Esophagus squamous epithelium (tissue), 5 donors: ENCODE data around the gene SLC51A. TPM values are rescaled to one million over a fixed set of nuclear protein-coding genes. Genes with fewer than 3 reads are reported as not detected.
"Not testable (repeated sequence)": the region's sequence is repeated elsewhere in the genome, so short reads cannot be mapped to it uniquely, and the experiment has no call there.

Source experiments
- DNase-seq: peaks from one replicate; lab custom pipeline; 2025; lab: John Stamatoyannopoulos, UW
- H3K27ac ChIP-seq, 4 donors: fragments of 200-600 bp; sonication (generic); one replicate each; pipeline ENCODE4 v1.5.1; 2016 to 2019; ENCODE audit warnings: mild to moderate bottlenecking in 1 of 4
- H3K27me3 ChIP-seq, 4 donors: fragments of 200-600 bp; sonication (generic); 1 replicate in 3 of 4; 2 replicates in 1 of 4; pipeline versions ENCODE4 v1.5.1 to v1.6.0; 2017 to 2021; ENCODE audit warnings: antibody characterized with exemption in 1 of 4
- H3K36me3 ChIP-seq, 3 donors: fragments of 200-600 bp; sonication (generic); one replicate each; pipeline ENCODE4 v1.5.1; 2016 to 2019
- H3K4me1 ChIP-seq, 3 donors: fragments of 200-600 bp; sonication (generic); one replicate each; pipeline ENCODE4 v1.5.1; 2017 to 2019
- H3K4me3 ChIP-seq, 4 donors: fragments of 200-600 bp; sonication (generic); 1 replicate in 3 of 4; 2 replicates in 1 of 4; pipeline ENCODE4 v1.5.1; 2016 to 2019; ENCODE audit warnings: mild to moderate bottlenecking in 2 of 4, moderate library complexity in 1 of 4
- H3K9me3 ChIP-seq, 3 donors: fragments of 200-600 bp; sonication (generic); one replicate each; pipeline ENCODE4 v1.5.1; 2016 to 2019
- POLR2A ChIP-seq, 4 donors: fragments of 450-650 bp; IDR thresholded peaks; one replicate each; pipeline ENCODE4 v1.6.1; 2017; ENCODE audit warnings: antibody characterized with exemption in 4 of 4, mild to moderate bottlenecking in 4 of 4, moderate library complexity in 3 of 4
- WGBS, 2 donors: methylation state at CpG; one replicate each; pipeline ENCODE4 v1.1.5; 2018; 5-methylcytosine and 5-hydroxymethylcytosine counted together
- intact Hi-C: fragments of 100-400 bp; cut with DNase I; formaldehyde crosslinking; loops from one replicate; pipeline ENCODE4 v1.15.0; 2022
- total RNA-seq, 4 donors: library from RNA; depleted of rRNA; stranded (reverse); fragments of >200 nt; gene quantifications; one replicate each; pipeline ENCODE4 v1.1.0, GENCODE V29; 2016
- TF ChIP-seq, protein P1 (sequence below), 6 experiments: fragments of 450-650 bp in 4 of 6; fragments of 200-600 bp in 2 of 6; sonication (generic) in 2 of 6; IDR thresholded peaks; one replicate each; pipeline ENCODE4 v1.5.1; 2016 to 2019; ENCODE audit warnings: antibody characterized with exemption in 6 of 6, mild to moderate bottlenecking in 4 of 6, moderate library complexity in 4 of 6
- donor health status: DM: yes; HTN: yes; CAD: no.

Gene SLC51A
- total RNA-seq, 4 donors from 2014 or later: 1.1 TPM; not detected in 3

DNA sequence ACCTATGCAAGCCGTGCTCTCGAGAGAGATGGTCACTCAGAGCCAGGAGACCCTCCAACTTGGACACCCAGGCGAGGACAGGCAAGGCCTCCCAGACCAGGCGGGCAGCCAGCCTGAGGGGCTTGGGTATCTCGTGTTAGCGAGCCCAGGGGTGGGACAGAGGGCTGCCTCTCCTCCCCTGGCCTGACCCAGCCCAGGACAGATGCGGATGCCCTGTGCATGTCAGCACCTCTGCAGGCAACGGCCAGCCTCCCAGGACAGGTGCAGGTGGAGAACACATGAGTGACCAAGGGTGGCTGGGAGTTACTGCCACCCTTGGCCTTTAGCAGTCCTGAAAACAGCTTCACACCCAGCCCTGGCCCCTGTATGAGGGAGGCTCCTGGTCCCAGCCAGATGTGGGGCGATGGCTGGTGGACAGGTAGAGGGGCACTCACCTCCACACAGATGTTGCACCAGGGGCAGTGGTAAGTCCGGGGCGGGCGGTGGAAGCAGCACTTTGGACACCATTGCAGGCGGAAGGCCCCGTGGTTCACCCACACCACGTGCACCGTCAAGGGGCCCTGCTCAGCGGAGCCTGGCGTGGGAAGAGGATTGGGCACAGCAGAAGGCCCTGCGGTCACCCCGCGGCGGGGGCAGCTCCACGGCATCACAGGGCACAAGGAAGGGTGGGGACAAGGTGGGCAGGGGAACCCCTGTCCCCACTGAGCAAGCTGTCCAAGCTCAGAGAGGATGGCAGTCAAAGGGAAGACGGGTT lies 7.2 kb upstream of the SLC51A start:
- intact Hi-C loops: no loop called here
- no peak for TF ChIP-seq POLR2A (IDR thresholded peaks at IDR 0.05)
- TF ChIP-seq, protein P1, sequence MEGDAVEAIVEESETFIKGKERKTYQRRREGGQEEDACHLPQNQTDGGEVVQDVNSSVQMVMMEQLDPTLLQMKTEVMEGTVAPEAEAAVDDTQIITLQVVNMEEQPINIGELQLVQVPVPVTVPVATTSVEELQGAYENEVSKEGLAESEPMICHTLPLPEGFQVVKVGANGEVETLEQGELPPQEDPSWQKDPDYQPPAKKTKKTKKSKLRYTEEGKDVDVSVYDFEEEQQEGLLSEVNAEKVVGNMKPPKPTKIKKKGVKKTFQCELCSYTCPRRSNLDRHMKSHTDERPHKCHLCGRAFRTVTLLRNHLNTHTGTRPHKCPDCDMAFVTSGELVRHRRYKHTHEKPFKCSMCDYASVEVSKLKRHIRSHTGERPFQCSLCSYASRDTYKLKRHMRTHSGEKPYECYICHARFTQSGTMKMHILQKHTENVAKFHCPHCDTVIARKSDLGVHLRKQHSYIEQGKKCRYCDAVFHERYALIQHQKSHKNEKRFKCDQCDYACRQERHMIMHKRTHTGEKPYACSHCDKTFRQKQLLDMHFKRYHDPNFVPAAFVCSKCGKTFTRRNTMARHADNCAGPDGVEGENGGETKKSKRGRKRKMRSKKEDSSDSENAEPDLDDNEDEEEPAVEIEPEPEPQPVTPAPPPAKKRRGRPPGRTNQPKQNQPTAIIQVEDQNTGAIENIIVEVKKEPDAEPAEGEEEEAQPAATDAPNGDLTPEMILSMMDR (IDR thresholded peaks at IDR 0.05): no peak
- 76 to 92% methylated on average over 8 to 13 of the region's 24 CpGs for WGBS, 2 donors
- Histone ChIP-seq H3K4me1 (peaks cover 0 to 15% (median 3%) of the 10 kb centered on the region in 3 donors), H3K27ac (no peak overlapping the region), H3K27me3 (peaks cover 0 to 7% (median 0%) of the 10 kb centered on the region in 4 donors), H3K36me3 (no peaks in the 10 kb centered on the region), H3K9me3 (no peaks in the 10 kb centered on the region), H3K4me3 (no peak overlapping the region)
- DNase-seq: no peak

DNA sequence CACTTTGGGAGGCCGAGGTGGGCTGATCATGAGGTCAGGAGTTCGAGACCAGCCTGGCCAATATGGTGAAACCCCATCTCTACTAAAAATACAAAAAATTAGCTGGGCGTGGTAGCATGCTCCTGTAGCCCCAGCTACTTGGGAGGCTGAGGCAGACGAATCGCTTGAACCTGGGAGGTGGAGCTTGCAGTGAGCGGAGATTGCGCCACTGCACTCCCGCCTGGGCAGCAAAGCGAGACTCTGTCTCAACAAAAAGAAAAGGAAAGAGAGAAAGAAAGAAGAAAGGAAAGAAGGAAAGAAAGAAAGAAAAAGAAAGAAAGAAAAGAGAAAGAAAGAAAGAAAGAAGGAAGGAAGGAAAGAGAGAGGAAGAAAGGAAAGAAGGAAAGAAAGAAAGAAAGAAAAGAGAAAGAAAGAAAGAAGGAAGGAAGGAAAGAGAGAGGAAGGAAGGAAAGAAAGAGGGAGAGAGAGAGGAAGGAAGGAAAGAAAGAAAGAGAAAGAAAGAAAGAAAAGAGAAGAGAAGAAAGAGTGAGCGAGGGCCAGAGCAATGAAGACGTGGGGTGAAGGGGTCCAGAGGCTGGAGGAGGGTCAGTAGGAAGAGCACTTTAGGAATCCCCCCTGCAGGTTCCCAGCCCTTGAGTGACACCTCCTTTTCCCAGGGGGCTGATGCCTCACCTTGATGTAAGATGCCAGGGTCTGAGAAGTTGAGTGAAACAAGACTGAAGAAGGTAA lies 6.2 kb upstream of the SLC51A start:
- DNase-seq, H3K9me3 ChIP-seq, H3K36me3 ChIP-seq, H3K4me3 ChIP-seq, intact Hi-C loops, H3K27ac ChIP-seq: not testable (repeated sequence)
- Histone ChIP-seq H3K4me1 (peaks cover 0 to 15% (median 3%) of the 10 kb centered on the region in 3 donors), H3K27me3 (peaks cover 0 to 14% (median 0%) of the 10 kb centered on the region in 4 donors)
- WGBS, 2 donors: 83 to 97% methylated on average over 2 to 11 of the region's 11 CpGs

- H3K4me3 ChIP-seq: no peak within 1 kb of the TSS
- DNase-seq: no peak
- 70 to 79% methylated on average over 8 to 12 of the region's 23 CpGs for WGBS, 2 donors
- intact Hi-C loops: no loop called here
- no peak within 1 kb of the TSS for H3K27ac ChIP-seq
- H3K4me1 ChIP-seq: peaks cover 0 to 17% (median 3%) of the 10 kb centered on the region in 3 donors
- no peaks in the 10 kb centered on the region for H3K36me3 ChIP-seq
- TF ChIP-seq, protein P1 (IDR thresholded peaks at IDR 0.05): no peak
- no peak for TF ChIP-seq POLR2A (IDR thresholded peaks at IDR 0.05)
- H3K27me3 ChIP-seq: peaks cover 0 to 21% (median 0%) of the 10 kb centered on the region in 4 donors
- H3K9me3 ChIP-seq: no peaks in the 10 kb centered on the region
These were observed 5.4 kb upstream of the SLC51A start, which contains the start of gene ZDHHC19 for GRCh38 chr3:196210673-196211556. Gene ZDHHC19 (minus strand): TSS chr3:196211400. CDS start chr3:196211315, 85 bp downstream.

GRCh38 chr3:196214783-196215441 lies 1.4 kb upstream of the SLC51A start:
- TF ChIP-seq POLR2A (IDR thresholded peaks at IDR 0.05): no peak
- TF ChIP-seq, protein P1 (IDR thresholded peaks at IDR 0.05): no peak
- H3K9me3 ChIP-seq: no peaks in the 10 kb centered on the region
- intact Hi-C loops: no loop called here
- H3K36me3 ChIP-seq: no peaks in the 10 kb centered on the region
- 84 to 88% methylated on average over 7 to 13 of the region's 16 CpGs for WGBS, 2 donors
- DNase-seq: no peak
- peaks cover 0 to 26% (median 0%) of the 10 kb centered on the region in 4 donors for H3K27me3 ChIP-seq
- no peak overlapping the region for H3K4me3 ChIP-seq
- peaks cover 10 to 31% (median 17%) of the 10 kb centered on the region in 3 donors for H3K4me1 ChIP-seq
- no peak overlapping the region for H3K27ac ChIP-seq
